Brain microvascular endothelial cell (primary cell): ENCODE measurements around the gene CCDC117.
"Not testable (repeated sequence)": the region's sequence is repeated elsewhere in the genome, so short reads cannot be mapped to it uniquely, and the experiment has no call there.

Experiments used
- DNase-seq: peaks from one replicate; pipeline ENCODE4 v3.0.0-alpha.2; 2020
- H3K27ac ChIP-seq: fragments of 250-450 bp; sonication (Bioruptor Pico); 2 replicates; pipeline ENCODE4 v1.5.1; 2020; ENCODE audit warnings: mild to moderate bottlenecking, moderate library complexity
- H3K27me3 ChIP-seq: fragments of 250-450 bp; sonication (Bioruptor Pico); replicated peaks from 2 replicates; pipeline ENCODE4 v1.5.1; 2020; ENCODE audit warnings: mild to moderate bottlenecking
- H3K36me3 ChIP-seq: fragments of 250-450 bp; sonication (Bioruptor Pico); replicated peaks from 2 replicates; pipeline ENCODE4 v1.5.1; 2020; ENCODE audit warnings: mild to moderate bottlenecking
- H3K4me3 ChIP-seq: 2 replicates; pipeline ENCODE4 v1.5.1; 2011; ENCODE audit warnings: low read depth, mild to moderate bottlenecking, control low read depth, low read length, moderate library complexity
- CTCF ChIP-seq: IDR thresholded peaks from 2 replicates; pipeline ENCODE4 v1.5.1; 2011; ENCODE audit warnings: low read depth, mild to moderate bottlenecking, moderate library complexity, low read length, control low read depth, inconsistent platforms; ENCODE audit errors: missing control alignments
- in situ Hi-C: cut with HindIII; loops from 2 replicates; pipeline ENCODE4 v1.10.0; 2017; ENCODE audit warnings: low sequenced_read_pairs, low pct_ligation_motif_present

CCDC117 gene

GRCh38 chr22:28736301-28737155 is 36.0 kb upstream of the CCDC117 start:
- Histone ChIP-seq H3K36me3 (no peaks in the 10 kb centered on the region), H3K4me3 (no peak overlapping the region), H3K27ac (no peak overlapping the region), H3K27me3 (no peaks in the 10 kb centered on the region)
- no peak for TF ChIP-seq CTCF
- DNase-seq: no peak
- in situ Hi-C loops: no loop called here

GRCh38 chr22:28737701-28738100 is 34.8 kb upstream of the CCDC117 start:
- in situ Hi-C loops: no loop called here
- H3K36me3 ChIP-seq: no peaks in the 10 kb centered on the region
- no peak for DNase-seq
- no peak for TF ChIP-seq CTCF
- no peak overlapping the region for H3K27ac ChIP-seq
- no peaks in the 10 kb centered on the region for H3K27me3 ChIP-seq
- no peak overlapping the region for H3K4me3 ChIP-seq

GRCh38 chr22:28738876-28739275 is 33.6 kb upstream of the CCDC117 start:
- H3K27me3 ChIP-seq, H3K27ac ChIP-seq, in situ Hi-C loops, H3K4me3 ChIP-seq, H3K36me3 ChIP-seq, DNase-seq: not testable (repeated sequence)

- DNase-seq: no peak
- Histone ChIP-seq H3K27me3 (no peaks in the 10 kb centered on the region), H3K36me3 (peaks cover 3% of the 10 kb centered on the region), H3K27ac (peak overlapping the region; percentile 19), H3K4me3 (peak overlapping the region; percentile 85)
- in situ Hi-C loops: no loop called here
- no peak for TF ChIP-seq CTCF
These were observed 31.2 kb upstream of the CCDC117 start for GRCh38 chr22:28741200-28741784.

- DNase-seq: peak; percentile 99
- in situ Hi-C loops: no loop called here
- Histone ChIP-seq H3K4me3 (peak within 1 kb of the TSS; percentile 85), H3K27me3 (no peaks in the 10 kb centered on the region), H3K36me3 (peaks cover 3% of the 10 kb centered on the region), H3K27ac (peak within 1 kb of the TSS; percentile 80)
- TF ChIP-seq CTCF: no peak
These were observed 30.5 kb upstream of the CCDC117 start, which contains the start of the genes CHEK2 and HSCB for GRCh38 chr22:28741785-28742561. Gene CHEK2 (minus strand): TSS chr22:28741820. CDS start chr22:28734721, 7,099 bp downstream. Gene HSCB (plus strand): TSS chr22:28742039. CDS start chr22:28742096, 57 bp downstream.

GRCh38 chr22:28742562-28742962 is 29.9 kb upstream of the CCDC117 start:
- Histone ChIP-seq H3K4me3 (peak overlapping the region; percentile 85), H3K27me3 (no peaks in the 10 kb centered on the region), H3K36me3 (peaks cover 6% of the 10 kb centered on the region), H3K27ac (peak overlapping the region; percentile 11)
- no peak for TF ChIP-seq CTCF
- in situ Hi-C loops: no loop called here
- no peak for DNase-seq
